Measurements from ENCODE around the gene LRP3. TPM values are rescaled to one million over a fixed set of nuclear protein-coding genes. Genes with fewer than 3 reads are reported as not detected.

The LRP3 gene
- total and polyA plus RNA-seq, 2 donors (not counting 1 experiment from before 2014, with no cell fraction given) = 4.0 to 24.4 TPM

DNA sequence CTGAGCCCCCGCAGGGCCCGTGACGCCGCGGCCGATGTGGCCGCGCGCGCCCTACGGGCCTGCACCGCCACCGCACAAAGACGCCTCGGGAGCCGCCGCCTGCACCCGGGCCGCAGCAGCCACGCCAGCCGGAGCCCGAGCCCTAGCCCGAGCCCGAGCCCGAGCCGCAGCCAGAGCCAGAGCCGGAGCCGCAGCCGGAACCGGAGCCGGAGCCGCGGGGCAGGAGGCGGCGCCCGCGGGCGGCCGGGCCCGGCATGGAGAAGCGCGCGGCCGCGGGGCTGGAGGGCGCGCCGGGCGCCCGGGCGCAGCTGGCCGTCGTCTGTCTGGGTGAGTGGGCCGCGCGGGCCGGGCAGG, 379 bp downstream of the LRP3 start:
- Histone ChIP-seq H3K9me3 (ENCODE audit: control insufficient read depth, insufficient read depth, low read depth, low read length) (no peaks in the 10 kb centered on the region), H3K36me3 (ENCODE audit: control insufficient read depth, insufficient read depth, low read length) (no peaks in the 10 kb centered on the region), H3K27ac (ENCODE audit: insufficient read depth, low read length) (no peak overlapping the region), H3K4me2 (ENCODE audit: extremely low read depth, insufficient read depth, low read length) (no peak overlapping the region), H3K4me3 (replicated peaks in 1 of 4; ENCODE audit: control extremely low read depth in 1 of 4, insufficient read depth in 1 of 4, low read depth in 3 of 4, low read length in 4 of 4) (peak overlapping the region in 2 of 4 experiments; percentile 55 to 67), H3K4me1 (ENCODE audit: control insufficient read depth, extremely low read depth, insufficient read depth, low read length) (no peaks in the 10 kb centered on the region), H3K27me3 (ENCODE audit: control insufficient read depth, insufficient read depth, low read length) (peaks cover 2% of the 10 kb centered on the region), H3K9ac (ENCODE audit: insufficient read depth, low read length) (peak overlapping the region; percentile 37), H4K20me1 (ENCODE audit: control insufficient read depth, extremely low read depth, insufficient read depth, low read length) (no peaks in the 10 kb centered on the region), H2AFZ (ENCODE audit: low read length) (no peak overlapping the region), H3K79me2 (ENCODE audit: control insufficient read depth, insufficient read depth, low read length) (no peaks in the 10 kb centered on the region)
- no peak for TF ChIP-seq EZH2 (IDR thresholded peaks at IDR 0.05; ENCODE audit: low read length, missing control alignments)
- TF ChIP-seq, protein P1, sequence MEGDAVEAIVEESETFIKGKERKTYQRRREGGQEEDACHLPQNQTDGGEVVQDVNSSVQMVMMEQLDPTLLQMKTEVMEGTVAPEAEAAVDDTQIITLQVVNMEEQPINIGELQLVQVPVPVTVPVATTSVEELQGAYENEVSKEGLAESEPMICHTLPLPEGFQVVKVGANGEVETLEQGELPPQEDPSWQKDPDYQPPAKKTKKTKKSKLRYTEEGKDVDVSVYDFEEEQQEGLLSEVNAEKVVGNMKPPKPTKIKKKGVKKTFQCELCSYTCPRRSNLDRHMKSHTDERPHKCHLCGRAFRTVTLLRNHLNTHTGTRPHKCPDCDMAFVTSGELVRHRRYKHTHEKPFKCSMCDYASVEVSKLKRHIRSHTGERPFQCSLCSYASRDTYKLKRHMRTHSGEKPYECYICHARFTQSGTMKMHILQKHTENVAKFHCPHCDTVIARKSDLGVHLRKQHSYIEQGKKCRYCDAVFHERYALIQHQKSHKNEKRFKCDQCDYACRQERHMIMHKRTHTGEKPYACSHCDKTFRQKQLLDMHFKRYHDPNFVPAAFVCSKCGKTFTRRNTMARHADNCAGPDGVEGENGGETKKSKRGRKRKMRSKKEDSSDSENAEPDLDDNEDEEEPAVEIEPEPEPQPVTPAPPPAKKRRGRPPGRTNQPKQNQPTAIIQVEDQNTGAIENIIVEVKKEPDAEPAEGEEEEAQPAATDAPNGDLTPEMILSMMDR (conservative IDR thresholded peaks at IDR 0.05 in 1 of 2, IDR thresholded peaks at IDR 0.05 in 1 of 2; ENCODE audit: low read depth in 1 of 2, low read length in 2 of 2) = no peak
- peak in 1 of 2 donors; percentile 10 for DNase-seq (ENCODE audit: low read depth in 2 of 2)

GRCh38 chr19:33194886-33195644, 935 bp downstream of the LRP3 start:
- H3K27ac ChIP-seq (ENCODE audit: insufficient read depth, low read length) = no peak overlapping the region
- H3K79me2 ChIP-seq (ENCODE audit: control insufficient read depth, insufficient read depth, low read length) = no peaks in the 10 kb centered on the region
- DNase-seq (ENCODE audit: low read depth in 2 of 2) = peak; percentile 38 to 60
- H4K20me1 ChIP-seq (ENCODE audit: control insufficient read depth, extremely low read depth, insufficient read depth, low read length) = no peaks in the 10 kb centered on the region
- H2AFZ ChIP-seq (ENCODE audit: low read length) = peak overlapping the region; percentile 19
- H3K27me3 ChIP-seq (ENCODE audit: control insufficient read depth, insufficient read depth, low read length) = peaks cover 2% of the 10 kb centered on the region
- no peak for TF ChIP-seq EZH2 (IDR thresholded peaks at IDR 0.05; ENCODE audit: low read length, missing control alignments)
- TF ChIP-seq, protein P1 (conservative IDR thresholded peaks at IDR 0.05 in 1 of 2, IDR thresholded peaks at IDR 0.05 in 1 of 2; ENCODE audit: low read depth in 1 of 2, low read length in 2 of 2) = no peak
- H3K9ac ChIP-seq (ENCODE audit: insufficient read depth, low read length) = peak overlapping the region; percentile 37
- peak overlapping the region; percentile 72 for H3K4me2 ChIP-seq (ENCODE audit: extremely low read depth, insufficient read depth, low read length)
- H3K4me3 ChIP-seq (replicated peaks in 1 of 4; ENCODE audit: control extremely low read depth in 1 of 4, insufficient read depth in 1 of 4, low read depth in 3 of 4, low read length in 4 of 4) = peak overlapping the region; percentile 54 to 67 (median 58)
- H3K4me1 ChIP-seq (ENCODE audit: control insufficient read depth, extremely low read depth, insufficient read depth, low read length) = no peaks in the 10 kb centered on the region
- H3K9me3 ChIP-seq (ENCODE audit: control insufficient read depth, insufficient read depth, low read depth, low read length) = no peaks in the 10 kb centered on the region
- no peaks in the 10 kb centered on the region for H3K36me3 ChIP-seq (ENCODE audit: control insufficient read depth, insufficient read depth, low read length)

DNA sequence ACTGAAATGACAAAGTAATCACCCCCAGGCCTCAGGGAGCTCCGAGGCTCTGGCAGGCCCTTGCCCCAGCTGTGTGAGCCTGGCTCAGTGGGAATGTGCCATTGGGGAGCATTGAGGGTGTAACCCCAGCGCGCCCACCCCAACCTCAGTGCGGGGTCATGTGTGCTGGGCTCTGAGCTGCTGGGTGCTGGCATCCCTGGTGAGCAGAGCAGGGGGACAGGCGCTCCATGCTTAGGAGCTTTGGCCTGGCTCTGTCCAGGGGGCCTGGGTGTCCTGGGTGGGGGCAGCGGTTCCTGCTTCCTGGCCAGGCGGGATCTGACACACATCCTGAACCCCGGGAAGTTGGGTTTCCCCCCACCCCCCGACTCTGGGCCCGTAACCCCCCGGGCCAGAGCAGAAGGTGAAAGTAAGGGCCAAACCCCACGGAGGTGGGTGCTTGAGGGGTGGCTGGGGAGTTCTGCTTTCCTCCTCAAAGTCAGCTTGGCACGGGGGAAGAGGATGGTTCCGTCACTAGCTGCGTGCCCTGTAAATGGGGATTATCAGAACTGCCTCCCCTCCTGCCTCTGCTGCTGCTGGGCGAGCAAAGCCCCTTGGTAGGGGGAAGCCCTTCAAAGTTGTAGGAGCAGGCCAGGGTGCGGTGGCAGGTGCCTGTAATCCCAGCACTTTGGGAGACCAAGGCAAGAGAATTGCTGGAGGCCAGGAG, 1.7 kb downstream of the LRP3 start:
- Histone ChIP-seq H3K4me3 (replicated peaks in 1 of 4; ENCODE audit: control extremely low read depth in 1 of 4, insufficient read depth in 1 of 4, low read depth in 3 of 4, low read length in 4 of 4) (peak overlapping the region; percentile 54 to 67 (median 58)), H2AFZ (ENCODE audit: low read length) (no peak overlapping the region), H3K27me3 (ENCODE audit: control insufficient read depth, insufficient read depth, low read length) (no peaks in the 10 kb centered on the region), H4K20me1 (ENCODE audit: control insufficient read depth, extremely low read depth, insufficient read depth, low read length) (no peaks in the 10 kb centered on the region), H3K9ac (ENCODE audit: insufficient read depth, low read length) (no peak overlapping the region), H3K4me1 (ENCODE audit: control insufficient read depth, extremely low read depth, insufficient read depth, low read length) (no peaks in the 10 kb centered on the region), H3K36me3 (ENCODE audit: control insufficient read depth, insufficient read depth, low read length) (no peaks in the 10 kb centered on the region), H3K9me3 (ENCODE audit: control insufficient read depth, insufficient read depth, low read depth, low read length) (no peaks in the 10 kb centered on the region), H3K79me2 (ENCODE audit: control insufficient read depth, insufficient read depth, low read length) (no peaks in the 10 kb centered on the region), H3K4me2 (ENCODE audit: extremely low read depth, insufficient read depth, low read length) (peak overlapping the region; percentile 72), H3K27ac (ENCODE audit: insufficient read depth, low read length) (no peak overlapping the region)
- DNase-seq (ENCODE audit: low read depth in 2 of 2) = no peak
- TF ChIP-seq, protein P1 (conservative IDR thresholded peaks at IDR 0.05 in 1 of 2, IDR thresholded peaks at IDR 0.05 in 1 of 2; ENCODE audit: low read depth in 1 of 2, low read length in 2 of 2) = no peak
- no peak for TF ChIP-seq EZH2 (IDR thresholded peaks at IDR 0.05; ENCODE audit: low read length, missing control alignments)

Data from fibroblast of lung (primary cell).